Right lung (tissue), 5 donors: ENCODE measurements around the gene ZNF775. TPM values are rescaled to one million over a fixed set of nuclear protein-coding genes. Genes with fewer than 3 reads are reported as not detected.
"Not testable (repeated sequence)": the region's sequence is repeated elsewhere in the genome, so short reads cannot be mapped to it uniquely, and the experiment has no call there.

Experiments
- DNase-seq, 2 donors: peaks; one replicate each; pipeline ENCODE4 v3.0.0-alpha.2; 2013
- polyA plus RNA-seq, 5 donors: library from polyadenylated mRNA; unstranded; fragments of 120-200 nt; gene quantifications; one replicate each; pipeline versions ENCODE4 v1.2.1 to v1.2.3, GENCODE V29; 2013; ENCODE audit warnings: inconsistent platforms in 1 of 5, low replicate concordance in 1 of 5; ENCODE audit not compliant: insufficient read length in 5 of 5, insufficient read depth in 1 of 5

Gene ZNF775
- polyA plus RNA-seq, 5 donors, result 3.5 to 12.4 (median 5.6) TPM

GRCh38 chr7:150381096-150381495, 2.0 kb downstream of the ZNF775 start:
- no peak for DNase-seq

- no peak for DNase-seq
These were observed 2.6 kb downstream of the ZNF775 start for GRCh38 chr7:150381785-150382122.

GRCh38 chr7:150382123-150382843, 3.2 kb downstream of the ZNF775 start:
- DNase-seq, result no peak

- DNase-seq, result no peak
These were observed 3.7 kb downstream of the ZNF775 start for GRCh38 chr7:150382844-150383225.

- peak; percentile 47 for DNase-seq
These were observed 4.7 kb downstream of the ZNF775 start for GRCh38 chr7:150383710-150384397.

- DNase-seq, result no peak
These were observed 5.5 kb downstream of the ZNF775 start for GRCh38 chr7:150384406-150385301.

GRCh38 chr7:150385302-150385723, 6.2 kb downstream of the ZNF775 start:
- no peak for DNase-seq

- not testable (repeated sequence) for DNase-seq
These were observed 6.8 kb downstream of the ZNF775 start for GRCh38 chr7:150385884-150386283.

- no peak for DNase-seq
These were observed 9.2 kb downstream of the ZNF775 start for GRCh38 chr7:150388306-150388705.

- peak; percentile 76 to 81 for DNase-seq
These were observed 9.8 kb downstream of the ZNF775 start for GRCh38 chr7:150388709-150389531.

- no peak for DNase-seq
These were observed 10.3 kb downstream of the ZNF775 start for GRCh38 chr7:150389532-150389816.

GRCh38 chr7:150390205-150390604, 11.1 kb downstream of the ZNF775 start:
- no peak for DNase-seq

- no peak for DNase-seq
These were observed 14.2 kb downstream of the ZNF775 start for GRCh38 chr7:150393325-150393724.

GRCh38 chr7:150396426-150396825, 17.3 kb downstream of the ZNF775 start:
- DNase-seq, result no peak

GRCh38 chr7:150396851-150397260, 17.7 kb downstream of the ZNF775 start:
- no peak for DNase-seq

- DNase-seq, result no peak
These were observed 18.4 kb downstream of the ZNF775 start for GRCh38 chr7:150397346-150398107.

- no peak for DNase-seq
These were observed 19.2 kb downstream of the ZNF775 start for GRCh38 chr7:150398108-150398964.

GRCh38 chr7:150398965-150399320, 19.8 kb downstream of the ZNF775 start:
- no peak for DNase-seq

GRCh38 chr7:150399421-150400007, 20.4 kb downstream of the ZNF775 start:
- DNase-seq, result no peak
